Measurements from ENCODE around the gene TRA2A. TPM values are rescaled to one million over a fixed set of nuclear protein-coding genes. Genes with fewer than 3 reads are reported as not detected.

Gene TRA2A
- total RNA-seq (2022; extraction: Qiagen RNA extraction; ENCODE audit: low read depth): 66.4 to 78.6 TPM (median 74.4 TPM) in 5 replicates

GRCh38 chr7:23531794-23532489, at the start of gene TRA2A:
TRA2A (minus strand) TSS chr7:23531981; CDS start chr7:23531824, 157 bp downstream.

GRCh38 chr7:23470330-23471105, 61.3 kb downstream of the TRA2A start, which contains the start of gene IGF2BP3:
IGF2BP3 (minus strand) TSS chr7:23470491; CDS start chr7:23470110, 381 bp downstream.

Other genes with a start within 250 kb of the TRA2A start
- 74.8 to 98.5 TPM (median 95.0 TPM) in 5 replicates for gene MALSU1, start 232.6 kb downstream of the TRA2A start, total RNA-seq (2022; extraction: Qiagen RNA extraction; ENCODE audit: low read depth)
- 22.2 to 31.3 TPM (median 28.9 TPM) in 5 replicates for gene IGF2BP3, start 61.5 kb downstream of the TRA2A start, total RNA-seq (2022; extraction: Qiagen RNA extraction; ENCODE audit: low read depth)
- 2.2 to 3.9 TPM (median 3.6 TPM) in 5 replicates for gene CCDC126, start 65.4 kb upstream of the TRA2A start, total RNA-seq (2022; extraction: Qiagen RNA extraction; ENCODE audit: low read depth)
- 0.28 to 0.53 TPM (median 0.39 TPM) in 4 of 5 replicates, not detected in the other for gene FAM221A, start 148.2 kb upstream of the TRA2A start, total RNA-seq (2022; extraction: Qiagen RNA extraction; ENCODE audit: low read depth)
- gene STK31, start 178.2 kb upstream of the TRA2A start, total RNA-seq (2022; extraction: Qiagen RNA extraction; ENCODE audit: low read depth): 0.39 to 1.1 TPM (median 0.66 TPM) in 5 replicates

Measured in A549 treated with GW870086 at 1 μM for 4 hours (cell line).